Germinal center (tissue), 1 donor: ENCODE results near the gene CFAP69.
"Not testable (repeated sequence)": the region's sequence is repeated elsewhere in the genome, so short reads cannot be mapped to it uniquely, and the experiment has no call there.

Experiments used
- DNase-seq: peaks from one replicate; pipeline ENCODE4 v3.0.0; 2012; ENCODE audit warnings: mixed read lengths, low spot score

Gene CFAP69

DNA sequence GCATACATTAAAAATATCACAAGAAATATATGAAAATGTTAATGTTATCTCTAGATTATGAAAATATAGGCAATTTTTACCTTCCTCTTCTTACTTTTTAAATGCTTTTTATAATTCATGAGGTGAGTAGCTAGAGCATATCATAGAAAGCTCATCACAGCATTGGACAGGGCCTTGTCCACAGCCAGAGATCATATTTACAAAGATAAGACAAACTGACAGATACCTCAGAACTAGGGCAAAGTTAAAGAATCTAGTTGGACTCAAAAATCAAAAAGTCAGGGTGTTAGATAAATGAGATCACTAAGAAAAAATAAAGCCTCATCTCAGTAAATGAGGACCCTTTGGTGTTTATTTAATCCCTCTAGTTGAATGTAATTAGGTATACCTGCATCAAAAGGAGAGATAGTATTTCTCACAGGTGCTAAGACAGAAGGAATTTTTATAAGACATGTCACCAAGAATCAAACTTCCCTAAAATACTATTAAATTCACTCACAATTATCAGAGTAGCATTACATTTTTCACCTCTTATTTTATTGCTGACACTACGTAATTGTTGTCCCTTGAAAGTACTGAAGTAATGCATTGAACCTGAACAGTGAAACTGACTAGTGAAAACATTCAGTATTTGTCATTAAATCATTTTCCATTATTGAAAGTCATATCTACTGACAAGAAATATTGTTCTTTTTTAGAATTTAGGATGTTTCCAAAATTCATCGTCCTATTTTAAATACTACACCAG is 25.6 kb downstream of the CFAP69 start:
- DNase-seq = no peak

DNA sequence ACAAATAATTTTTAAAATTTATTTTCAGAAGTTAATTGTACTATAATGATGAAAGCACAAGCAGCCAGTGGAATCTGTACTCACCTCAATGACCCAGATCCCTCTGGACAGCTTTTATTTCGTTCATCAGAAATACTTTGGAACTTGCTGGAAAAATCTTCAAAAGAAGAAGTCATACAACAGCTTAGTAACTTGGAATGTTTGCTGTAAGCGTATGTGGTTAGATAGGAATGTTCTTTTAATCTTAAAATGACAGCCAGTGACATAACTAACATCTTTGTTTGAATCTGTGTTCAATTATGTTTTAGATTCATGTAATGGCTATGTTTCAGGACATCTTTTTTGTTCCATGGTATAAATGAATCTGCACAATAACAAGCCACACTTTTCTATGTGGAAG is 26.8 kb downstream of the CFAP69 start:
- DNase-seq = no peak

DNA sequence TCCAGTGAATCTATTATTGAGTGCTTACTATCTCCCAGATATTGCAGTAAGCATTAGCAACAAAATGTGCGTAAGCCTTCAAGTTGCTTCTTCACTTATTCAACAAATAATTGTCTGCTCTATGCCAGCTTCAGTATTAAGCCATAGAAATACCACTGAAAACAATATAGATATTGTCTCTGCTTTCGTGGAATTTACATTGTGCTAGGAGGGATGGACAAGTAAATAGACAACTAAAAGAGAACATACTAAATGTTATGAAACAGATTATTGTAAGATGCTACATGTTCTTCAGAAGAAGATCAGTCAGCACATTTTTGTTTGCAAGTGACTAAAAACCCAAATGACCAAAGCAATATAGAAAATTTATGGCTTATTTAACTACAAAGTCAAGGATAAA is 27.3 kb downstream of the CFAP69 start:
- DNase-seq = no peak

DNA sequence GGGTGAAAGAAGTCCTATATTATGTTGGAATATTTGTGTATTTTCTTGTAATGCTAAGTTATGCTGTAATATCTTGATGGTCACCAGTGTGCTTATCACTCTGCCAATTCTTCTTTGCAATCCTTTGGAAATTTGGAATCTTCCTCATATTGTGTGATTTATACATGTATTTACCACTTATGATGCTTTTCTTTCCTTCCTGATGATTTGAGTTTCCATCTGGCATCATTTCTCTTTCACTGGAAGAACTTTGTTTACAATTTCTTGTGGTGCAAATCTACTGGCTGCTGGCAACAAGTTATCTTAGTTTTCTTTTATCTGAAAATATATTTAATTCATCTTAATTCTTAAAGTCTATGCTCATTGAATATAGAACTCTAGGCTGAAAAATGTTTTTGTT is 29.2 kb downstream of the CFAP69 start:
- no peak for DNase-seq

DNA sequence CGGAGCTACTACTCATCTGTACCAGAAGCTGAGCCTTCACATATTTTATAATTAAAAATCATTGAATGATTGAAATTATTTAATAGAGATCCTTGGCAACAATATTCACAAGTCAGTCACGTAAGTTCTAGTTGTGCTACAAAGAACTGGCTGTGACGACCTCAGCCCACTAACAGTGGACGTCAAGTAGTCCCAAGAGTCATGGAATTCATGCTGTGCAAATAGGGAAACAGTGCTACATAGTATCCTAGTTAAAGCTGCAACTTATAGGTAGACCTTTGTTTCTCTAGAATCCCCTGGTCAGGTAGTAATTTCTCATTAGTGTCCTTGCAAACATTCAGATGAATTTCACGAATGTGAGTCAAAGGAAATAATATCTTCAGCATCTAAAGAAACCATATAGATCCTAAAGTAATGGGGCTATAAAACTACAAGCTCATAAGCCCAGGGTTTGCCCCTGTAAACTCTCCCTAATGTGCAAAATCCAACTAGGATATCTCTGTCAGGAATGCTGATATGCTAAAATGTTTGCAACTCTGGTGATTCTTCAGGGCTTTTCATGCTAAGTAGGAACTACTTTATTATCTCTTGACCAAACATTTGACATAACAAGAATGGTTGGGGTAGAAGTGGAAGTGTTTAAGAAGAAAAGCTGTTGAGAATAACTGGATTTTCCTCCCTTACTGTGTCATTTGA is 31.2 kb downstream of the CFAP69 start:
- no peak for DNase-seq

DNA sequence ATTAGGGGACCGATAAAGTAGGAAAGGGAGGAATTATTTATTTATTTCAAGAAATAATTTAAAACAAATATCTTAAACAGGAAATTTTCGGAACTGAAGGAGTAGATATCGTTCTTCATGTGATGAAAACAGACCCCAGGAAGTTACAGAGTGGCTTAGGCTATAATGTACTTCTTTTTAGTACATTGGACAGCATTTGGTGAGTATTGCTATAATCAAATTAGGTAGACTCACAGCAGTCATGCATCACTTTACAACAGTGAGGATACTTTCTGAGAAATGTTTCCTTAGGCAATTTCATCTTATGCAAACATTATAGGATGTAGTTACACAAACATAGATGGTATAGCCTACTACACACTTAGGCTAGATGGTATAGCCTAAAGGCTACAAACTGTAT is 43.2 kb downstream of the CFAP69 start:
- no peak for DNase-seq

DNA sequence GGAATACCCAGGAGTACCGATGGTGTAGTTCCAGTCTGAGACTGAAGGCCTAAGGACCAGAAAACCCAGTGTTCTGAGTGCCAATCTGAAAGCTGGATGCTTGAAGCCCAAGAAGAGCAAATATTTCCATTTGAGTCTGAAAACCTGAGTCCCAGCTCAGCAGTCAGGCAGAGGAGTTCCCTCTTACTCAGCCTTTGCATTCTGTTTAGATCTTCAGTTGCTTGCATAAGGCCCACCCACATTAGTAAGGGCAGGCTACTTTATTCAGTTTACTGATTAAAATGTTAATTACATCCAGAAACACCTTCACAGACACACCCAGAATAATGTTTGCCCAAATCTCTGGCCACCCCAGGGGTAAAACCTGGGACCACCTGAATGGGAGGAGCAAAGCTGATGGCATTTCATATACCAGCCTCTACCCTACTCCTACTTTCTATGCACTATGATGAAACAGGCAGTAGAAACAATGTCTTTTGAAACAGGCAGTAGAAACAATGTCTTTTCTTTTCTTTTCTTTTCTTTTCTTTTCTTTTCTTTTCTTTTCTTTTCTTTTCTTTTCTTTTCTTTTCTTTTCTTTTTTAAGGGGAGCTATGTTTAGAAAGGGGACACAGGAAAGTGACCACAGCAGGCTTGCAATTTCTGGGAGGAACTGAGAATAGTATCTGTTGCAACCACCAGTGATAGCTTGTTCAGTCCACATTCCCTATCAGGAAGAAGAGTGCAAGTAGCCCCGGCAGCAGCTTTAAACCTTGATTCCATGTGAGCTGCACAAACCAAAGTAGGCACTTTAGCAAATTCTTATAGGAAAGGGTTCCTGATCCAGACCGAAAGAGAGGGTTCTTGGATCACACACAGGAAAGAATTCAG is 45.5 kb downstream of the CFAP69 start:
- DNase-seq = no peak

DNA sequence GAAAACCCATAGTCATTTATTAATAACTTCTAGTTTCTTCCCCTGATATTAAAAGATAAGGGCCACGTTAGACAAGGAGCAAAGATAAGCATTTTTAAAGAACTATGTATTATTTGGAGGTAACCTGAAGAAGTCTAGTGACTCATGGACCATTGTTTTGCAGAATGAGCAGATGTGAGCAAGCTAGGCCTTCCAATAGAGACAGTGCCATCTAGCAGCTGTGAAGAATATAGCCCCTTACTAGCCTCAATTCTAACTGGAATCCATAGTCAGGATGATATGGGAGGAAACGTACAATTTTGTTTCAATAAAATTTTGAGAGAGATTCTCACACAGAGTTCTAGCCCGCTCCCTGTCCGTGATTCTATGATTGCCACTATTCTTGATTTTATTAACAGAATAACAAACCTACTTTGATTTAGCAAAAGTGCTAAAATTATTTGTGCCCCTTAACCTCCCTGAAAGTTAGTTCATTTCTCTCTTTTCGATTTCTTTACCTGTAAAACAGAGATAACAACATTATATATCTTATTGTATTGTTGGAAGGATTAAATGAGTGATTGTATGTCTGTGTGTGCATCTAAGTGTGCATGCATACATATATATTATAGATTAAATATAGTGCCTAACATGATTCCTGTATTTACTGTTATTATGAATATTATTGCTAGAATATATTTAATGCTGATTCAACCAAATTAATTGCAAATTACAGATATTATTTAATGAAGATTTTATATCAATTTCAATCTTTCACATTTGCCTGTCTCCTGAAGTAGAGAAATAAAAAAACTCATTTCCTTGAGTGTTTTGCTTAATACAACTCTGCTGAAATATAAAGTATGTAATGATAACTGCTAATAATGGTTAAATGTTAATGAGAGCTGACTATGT is 53.4 kb downstream of the CFAP69 start:
- no peak for DNase-seq

DNA sequence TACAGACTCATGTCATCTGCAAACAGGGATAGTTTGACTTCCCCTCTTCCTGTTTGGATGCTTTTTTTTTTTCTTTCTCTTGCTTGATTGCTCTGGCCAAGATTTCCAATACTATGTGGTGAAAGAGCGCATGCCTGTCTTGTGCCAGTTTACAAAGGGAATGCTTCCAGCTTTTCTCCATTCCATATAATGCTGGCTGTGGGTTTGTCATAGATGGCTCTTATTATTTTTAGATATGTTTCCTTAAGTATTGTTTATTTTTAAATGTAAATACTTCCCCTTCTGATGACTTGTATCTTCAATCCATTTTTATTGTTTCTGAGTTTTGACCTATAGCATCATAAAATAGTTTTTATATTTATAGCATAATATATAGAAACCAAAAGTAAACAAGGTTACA is 58.3 kb downstream of the CFAP69 start:
- DNase-seq = no peak

DNA sequence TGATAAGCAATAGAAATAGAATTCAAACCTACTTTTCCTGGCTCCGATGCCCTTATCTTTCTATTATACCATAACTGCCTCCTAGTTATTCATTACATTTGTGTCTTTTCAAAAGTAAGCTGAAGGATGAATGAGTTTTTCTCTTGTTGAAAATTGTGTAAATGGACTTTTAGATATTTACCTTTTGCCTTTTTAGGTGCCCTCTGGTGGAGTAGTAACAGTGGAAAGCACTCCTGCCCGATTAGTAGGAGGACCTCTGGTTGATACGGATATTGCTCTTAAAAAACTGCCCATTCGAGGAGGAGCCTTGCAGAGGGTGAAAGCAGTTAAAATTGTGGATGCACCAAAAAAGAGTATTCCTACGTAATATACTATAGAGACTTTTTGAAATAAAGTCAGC is 64.9 kb downstream of the CFAP69 start:
- DNase-seq = no peak

DNA sequence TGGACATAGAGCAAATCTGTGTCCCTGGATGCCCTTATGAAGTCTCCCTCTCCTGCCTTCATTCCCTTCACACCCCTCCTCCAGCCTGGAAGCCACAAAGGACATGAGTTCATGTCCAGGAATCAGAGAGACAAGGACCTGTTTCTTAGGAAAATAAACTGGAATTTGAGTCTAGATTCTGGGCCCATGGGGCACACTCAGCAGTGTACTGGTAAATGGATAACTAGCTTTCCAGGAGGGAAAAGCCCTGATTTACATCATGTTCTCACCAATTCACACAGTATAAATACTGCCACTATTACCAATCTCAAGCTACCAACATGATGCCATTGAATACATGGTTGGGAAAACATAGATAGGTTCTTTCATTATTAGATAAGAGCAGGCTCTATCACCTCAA is 66.2 kb downstream of the CFAP69 start:
- no peak for DNase-seq

DNA sequence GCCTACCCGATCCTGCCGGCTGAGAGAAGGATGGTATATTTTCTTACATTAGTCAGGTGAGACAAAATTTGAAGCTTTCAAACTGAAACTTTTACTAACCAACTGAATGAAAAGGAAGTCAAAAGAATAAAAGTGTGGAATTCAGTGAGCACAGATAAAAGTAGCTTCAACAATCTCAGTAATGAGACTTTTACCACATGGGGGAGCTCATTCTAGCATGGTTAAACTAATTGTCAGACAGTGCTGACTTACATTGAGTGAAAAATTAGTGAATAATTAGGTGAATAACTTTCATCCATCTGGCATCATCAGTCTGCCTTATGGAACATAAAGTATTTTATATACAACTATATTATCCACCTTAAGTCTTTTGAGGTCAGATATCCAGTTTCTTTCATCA is 67.8 kb downstream of the CFAP69 start:
- DNase-seq = no peak

DNA sequence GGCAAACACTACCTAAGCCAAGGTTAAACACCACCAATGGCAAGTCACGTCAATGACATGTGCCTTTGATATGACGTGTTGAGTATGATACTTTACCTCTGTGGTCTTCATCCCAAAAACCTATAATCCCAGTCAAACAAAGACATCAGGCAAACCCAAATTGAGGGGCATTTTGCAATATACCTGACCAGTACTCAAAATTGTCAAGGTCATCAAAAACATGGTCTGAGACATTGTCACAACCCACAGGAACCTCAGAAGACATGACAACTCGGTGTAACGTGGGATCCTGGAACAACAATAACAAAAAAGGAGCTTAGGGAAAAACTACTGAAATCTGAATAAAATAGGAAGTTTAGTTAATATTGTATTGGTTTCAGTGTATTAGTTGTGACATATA is 68.9 kb downstream of the CFAP69 start:
- no peak for DNase-seq

DNA sequence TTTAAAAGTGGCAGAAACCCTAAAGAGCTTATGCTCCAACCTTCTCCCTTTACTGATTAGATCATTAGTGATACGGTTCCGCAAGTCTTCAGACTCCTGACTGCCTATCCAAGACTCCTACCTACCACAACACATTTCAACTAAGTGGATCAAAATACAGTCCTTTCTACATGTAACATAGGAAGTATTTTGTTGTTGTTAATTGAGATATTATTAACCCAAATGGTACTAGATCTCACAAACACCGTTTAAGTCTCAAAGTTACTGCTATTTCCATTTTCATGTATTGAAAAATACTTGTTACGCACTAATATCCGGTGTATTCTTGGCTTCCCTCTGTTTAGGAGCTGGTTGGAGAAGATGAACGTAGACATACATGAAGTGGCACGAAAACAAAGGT is 75.0 kb downstream of the CFAP69 start:
- no peak for DNase-seq

DNA sequence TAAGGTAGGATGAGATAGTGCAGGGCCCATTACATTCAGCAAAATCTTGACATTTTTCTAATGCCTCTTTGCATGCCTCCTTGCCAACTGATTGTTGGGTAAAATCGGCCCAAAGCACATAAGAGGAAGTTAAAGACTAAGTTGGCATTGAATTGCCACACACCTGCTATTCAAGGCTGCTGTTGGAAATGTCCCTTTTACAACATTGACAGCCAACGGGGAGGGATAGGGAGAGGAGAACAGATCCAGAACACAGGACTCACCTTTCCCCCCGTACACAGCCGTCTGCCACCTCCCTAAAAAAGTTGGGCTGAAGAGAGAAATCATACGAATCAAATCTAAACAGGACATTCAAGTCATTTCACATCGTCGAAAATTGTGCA is 75.4 kb downstream of the CFAP69 start:
- no peak for DNase-seq

DNA sequence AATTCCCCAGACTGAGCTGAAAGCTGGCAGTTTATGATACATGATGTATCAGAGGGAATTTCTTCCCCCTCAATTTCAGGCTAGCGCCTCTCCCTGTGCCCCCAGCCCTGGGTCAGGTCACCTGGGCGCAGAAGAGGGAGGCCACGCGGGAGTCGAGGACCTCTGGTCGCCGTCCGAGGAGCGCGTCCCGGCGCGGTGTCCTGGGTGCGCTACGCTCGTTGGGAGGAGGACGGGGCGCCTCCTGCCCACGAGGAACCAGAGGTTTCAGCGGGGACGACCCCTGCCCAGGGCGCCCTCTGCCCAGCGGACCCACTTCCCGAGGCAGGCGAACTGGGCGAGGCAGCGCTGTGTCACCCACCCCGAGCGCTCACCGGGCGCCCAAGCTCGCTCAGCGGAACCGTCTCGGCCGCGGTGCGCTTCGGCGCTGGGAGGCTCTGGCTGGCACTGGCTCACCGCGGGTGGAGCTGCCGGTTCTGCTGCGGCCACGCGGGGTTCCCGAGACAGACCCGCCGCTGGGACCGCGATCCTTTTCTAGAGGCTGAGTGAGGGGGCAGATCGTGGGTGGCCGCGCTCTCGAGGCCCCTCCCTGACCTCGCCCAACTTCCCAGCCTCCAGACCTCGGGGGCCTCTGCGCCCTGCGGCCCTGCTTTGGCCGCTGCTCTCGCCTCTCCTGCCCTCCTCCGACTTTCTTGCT is 76.0 kb downstream of the CFAP69 start, which contains the start of gene FAM237B:
FAM237B (minus strand) TSS at position 504 of the 694 bp plus-strand sequence. CDS start 1,556 bp downstream, outside the sequence.
- DNase-seq = peak; percentile 12

DNA sequence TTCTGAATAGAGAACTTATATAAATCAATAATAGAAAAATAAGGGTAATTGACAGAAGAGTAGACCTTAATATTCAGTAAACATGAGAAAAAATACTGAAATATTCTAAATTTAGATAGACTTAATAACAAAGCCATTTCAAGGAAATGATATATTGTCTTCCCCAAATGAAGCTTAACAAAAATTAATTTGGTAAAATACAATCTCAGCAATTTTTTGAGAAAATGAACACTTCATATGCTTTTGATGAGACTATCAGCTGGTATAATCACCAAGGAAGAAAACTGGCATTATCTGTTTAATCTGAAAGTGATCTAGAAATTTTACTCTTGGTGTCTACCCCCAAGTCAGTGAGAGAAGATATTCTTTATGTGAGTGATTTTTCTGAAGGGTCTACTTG is 77.9 kb downstream of the CFAP69 start:
- DNase-seq = no peak

DNA sequence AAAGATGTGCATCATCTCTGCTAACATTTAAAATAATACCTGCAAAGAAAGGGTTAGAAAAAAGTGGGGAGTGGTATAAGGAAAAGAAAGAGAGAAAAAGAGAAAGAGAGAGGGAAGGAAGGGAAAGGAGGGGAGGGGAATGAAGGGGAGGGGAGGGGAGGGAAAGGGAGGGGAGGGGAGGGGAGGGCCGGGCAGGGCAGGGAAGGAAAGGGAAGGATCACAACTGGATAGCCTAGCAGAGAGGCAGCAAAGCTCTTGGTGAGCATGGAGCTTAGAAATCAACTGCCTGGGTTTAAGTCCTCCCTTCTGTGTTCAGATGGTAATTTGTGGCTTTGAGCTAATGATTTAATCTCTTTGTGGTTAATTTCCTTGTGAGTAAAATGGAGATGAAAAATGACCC is 81.5 kb downstream of the CFAP69 start:
- DNase-seq = no peak

DNA sequence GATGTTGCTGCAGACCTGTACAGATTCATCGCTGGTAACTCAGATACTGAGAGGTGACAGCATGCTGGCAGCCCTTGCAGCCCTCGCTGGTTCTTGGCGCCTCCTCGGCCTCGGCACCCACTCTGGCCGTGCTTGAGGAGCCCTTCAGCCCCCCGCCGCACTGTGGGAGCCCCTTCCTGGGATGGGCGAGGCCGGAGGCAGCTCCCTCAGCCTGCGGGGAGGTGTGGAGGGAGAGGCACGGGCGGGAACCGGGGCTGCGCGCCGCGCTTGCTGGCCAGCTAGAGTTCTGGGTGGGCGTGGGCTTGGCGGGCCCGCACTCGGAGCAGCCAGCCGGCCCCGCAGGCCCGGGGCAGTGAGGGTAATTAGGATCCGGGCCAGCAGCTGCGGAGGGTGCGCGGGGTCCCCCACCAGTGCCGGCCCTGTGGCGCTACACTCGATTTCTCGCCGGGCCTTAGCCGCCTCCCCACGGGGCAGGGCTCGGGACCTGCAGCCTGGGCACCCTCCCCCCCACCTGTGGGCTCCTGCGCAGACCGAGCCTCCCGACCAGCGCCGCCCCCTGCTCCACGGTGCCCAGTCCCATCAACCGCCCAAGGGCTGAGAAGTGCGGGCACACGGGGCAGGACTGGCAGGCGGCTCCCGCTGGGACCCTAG is 89.3 kb downstream of the CFAP69 start:
- no peak for DNase-seq

DNA sequence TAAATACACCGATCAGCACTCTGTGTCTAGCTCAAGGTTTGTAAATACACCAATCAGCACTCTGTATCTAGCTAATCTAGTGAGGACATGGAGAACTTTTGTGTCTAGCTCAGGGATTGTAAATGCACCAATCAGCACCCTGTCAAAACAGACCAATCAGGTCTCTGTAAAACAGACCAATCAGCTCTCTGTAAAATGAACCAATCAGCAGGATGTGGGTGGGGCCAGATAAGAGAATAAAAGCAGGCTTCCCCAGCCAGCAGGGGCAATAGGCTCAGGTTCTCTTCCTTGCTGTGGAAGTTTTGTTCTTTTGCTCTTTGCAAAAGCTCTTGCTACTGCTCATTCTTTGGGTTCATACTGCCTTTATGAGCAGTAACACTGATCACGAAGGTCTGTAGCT is 90.0 kb downstream of the CFAP69 start:
- not testable (repeated sequence) for DNase-seq

DNA sequence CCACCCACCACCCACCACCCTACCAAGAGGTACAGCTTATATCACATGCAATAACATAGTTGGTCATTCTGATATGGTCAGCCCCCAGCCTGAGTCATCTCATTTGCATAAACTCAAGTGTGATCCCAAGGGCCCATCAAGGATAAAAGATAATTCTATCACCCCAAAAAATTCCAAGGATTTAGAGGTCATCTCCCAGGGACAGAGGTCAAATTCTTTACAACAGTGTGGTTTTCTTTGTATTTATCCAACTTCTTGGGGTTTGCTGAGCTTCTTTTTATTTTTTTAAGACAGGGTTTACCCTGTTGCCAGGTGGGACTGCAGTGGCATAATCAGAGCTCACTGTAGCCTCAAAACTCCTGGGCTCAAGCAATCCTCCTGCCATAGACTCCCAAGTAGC is 92.1 kb downstream of the CFAP69 start:
- no peak for DNase-seq
